Measurements from ENCODE around the gene TMPRSS6.

TMPRSS6 gene

DNA sequence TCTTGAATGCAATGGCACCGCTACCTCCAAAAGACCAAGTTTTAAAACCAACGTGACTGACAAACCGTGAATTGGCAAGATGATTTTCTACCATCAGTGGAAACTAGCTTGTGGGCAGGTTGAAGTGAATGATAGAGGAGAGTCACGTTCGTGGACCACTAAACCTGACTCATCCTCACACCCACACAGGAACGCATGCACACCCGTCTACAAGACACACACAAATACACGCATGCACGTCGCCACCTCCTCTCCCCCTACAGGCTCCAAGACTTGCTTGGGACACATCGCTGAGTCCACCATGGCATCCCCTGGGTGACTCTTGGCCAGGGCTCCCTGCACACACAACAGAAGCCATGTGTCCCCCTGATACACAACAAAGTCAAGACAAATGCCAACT, 14.4 kb downstream of the TMPRSS6 start:
- H4K20me1 ChIP-seq (ENCODE audit: control insufficient read depth, insufficient read depth, low read depth, low read length) = no peaks in the 10 kb centered on the region
- no peaks in the 10 kb centered on the region for H3K4me1 ChIP-seq (ENCODE audit: control insufficient read depth, low read length)
- no peaks in the 10 kb centered on the region for H3K36me3 ChIP-seq (ENCODE audit: control insufficient read depth, low read length)
- H3K4me3 ChIP-seq (ENCODE audit: low read length) = no peak overlapping the region
- no peaks in the 10 kb centered on the region for H3K9me2 ChIP-seq (replicated peaks; ENCODE audit: control insufficient read depth, low read length)
- no peaks in the 10 kb centered on the region for H3F3A ChIP-seq (ENCODE audit: control insufficient read depth, insufficient read depth)
- no peaks in the 10 kb centered on the region for H3K9me3 ChIP-seq (ENCODE audit: control insufficient read depth, insufficient read depth, low read length)
- H3K27me3 ChIP-seq (ENCODE audit: control insufficient read depth, low read length) = peaks cover 16% of the 10 kb centered on the region
- H3K79me2 ChIP-seq (ENCODE audit: control insufficient read depth, low read length) = no peaks in the 10 kb centered on the region
- no peak overlapping the region for H3K27ac ChIP-seq (ENCODE audit: low read depth, low read length)
- TF ChIP-seq, protein P1, sequence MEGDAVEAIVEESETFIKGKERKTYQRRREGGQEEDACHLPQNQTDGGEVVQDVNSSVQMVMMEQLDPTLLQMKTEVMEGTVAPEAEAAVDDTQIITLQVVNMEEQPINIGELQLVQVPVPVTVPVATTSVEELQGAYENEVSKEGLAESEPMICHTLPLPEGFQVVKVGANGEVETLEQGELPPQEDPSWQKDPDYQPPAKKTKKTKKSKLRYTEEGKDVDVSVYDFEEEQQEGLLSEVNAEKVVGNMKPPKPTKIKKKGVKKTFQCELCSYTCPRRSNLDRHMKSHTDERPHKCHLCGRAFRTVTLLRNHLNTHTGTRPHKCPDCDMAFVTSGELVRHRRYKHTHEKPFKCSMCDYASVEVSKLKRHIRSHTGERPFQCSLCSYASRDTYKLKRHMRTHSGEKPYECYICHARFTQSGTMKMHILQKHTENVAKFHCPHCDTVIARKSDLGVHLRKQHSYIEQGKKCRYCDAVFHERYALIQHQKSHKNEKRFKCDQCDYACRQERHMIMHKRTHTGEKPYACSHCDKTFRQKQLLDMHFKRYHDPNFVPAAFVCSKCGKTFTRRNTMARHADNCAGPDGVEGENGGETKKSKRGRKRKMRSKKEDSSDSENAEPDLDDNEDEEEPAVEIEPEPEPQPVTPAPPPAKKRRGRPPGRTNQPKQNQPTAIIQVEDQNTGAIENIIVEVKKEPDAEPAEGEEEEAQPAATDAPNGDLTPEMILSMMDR (IDR thresholded peaks at IDR 0.05; ENCODE audit: low read depth, low read length, poor library complexity, severe bottlenecking) = no peak
- TF ChIP-seq EZH2phosphoT487 (IDR thresholded peaks at IDR 0.05; ENCODE audit: borderline replicate concordance, low read length) = no peak
- H3K4me2 ChIP-seq (ENCODE audit: low read length) = no peak overlapping the region

DNA sequence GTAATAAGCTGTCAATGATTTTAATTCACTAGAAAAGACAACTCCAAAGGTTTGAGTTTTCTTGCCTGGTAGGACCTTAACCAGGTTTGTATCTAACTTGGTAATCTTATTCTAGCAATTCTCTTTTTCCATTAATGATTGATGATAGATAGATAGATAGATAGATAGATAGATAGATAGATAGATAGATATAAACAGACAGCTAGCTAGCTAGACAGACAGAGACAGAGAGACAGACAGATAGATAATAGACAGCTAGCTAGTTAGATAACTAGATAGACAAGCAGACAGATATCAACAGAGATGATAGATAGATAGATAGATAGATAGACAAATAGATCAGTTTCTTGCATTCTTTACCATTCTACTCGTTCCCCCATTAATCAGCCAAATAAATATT, 15.3 kb downstream of the TMPRSS6 start:
- Histone ChIP-seq H4K20me1 (ENCODE audit: control insufficient read depth, insufficient read depth, low read depth, low read length) (no peaks in the 10 kb centered on the region), H3K79me2 (ENCODE audit: control insufficient read depth, low read length) (no peaks in the 10 kb centered on the region), H3K4me1 (ENCODE audit: control insufficient read depth, low read length) (no peaks in the 10 kb centered on the region), H3K9me2 (replicated peaks; ENCODE audit: control insufficient read depth, low read length) (no peaks in the 10 kb centered on the region), H3K27ac (ENCODE audit: low read depth, low read length) (no peak overlapping the region), H3K9me3 (ENCODE audit: control insufficient read depth, insufficient read depth, low read length) (no peaks in the 10 kb centered on the region), H3K36me3 (ENCODE audit: control insufficient read depth, low read length) (no peaks in the 10 kb centered on the region), H3K4me3 (ENCODE audit: low read length) (no peak overlapping the region), H3F3A (ENCODE audit: control insufficient read depth, insufficient read depth) (no peaks in the 10 kb centered on the region), H3K27me3 (ENCODE audit: control insufficient read depth, low read length) (peaks cover 16% of the 10 kb centered on the region), H3K4me2 (ENCODE audit: low read length) (no peak overlapping the region)
- TF ChIP-seq, protein P1 (IDR thresholded peaks at IDR 0.05; ENCODE audit: low read depth, low read length, poor library complexity, severe bottlenecking) = no peak
- TF ChIP-seq EZH2phosphoT487 (IDR thresholded peaks at IDR 0.05; ENCODE audit: borderline replicate concordance, low read length) = no peak

DNA sequence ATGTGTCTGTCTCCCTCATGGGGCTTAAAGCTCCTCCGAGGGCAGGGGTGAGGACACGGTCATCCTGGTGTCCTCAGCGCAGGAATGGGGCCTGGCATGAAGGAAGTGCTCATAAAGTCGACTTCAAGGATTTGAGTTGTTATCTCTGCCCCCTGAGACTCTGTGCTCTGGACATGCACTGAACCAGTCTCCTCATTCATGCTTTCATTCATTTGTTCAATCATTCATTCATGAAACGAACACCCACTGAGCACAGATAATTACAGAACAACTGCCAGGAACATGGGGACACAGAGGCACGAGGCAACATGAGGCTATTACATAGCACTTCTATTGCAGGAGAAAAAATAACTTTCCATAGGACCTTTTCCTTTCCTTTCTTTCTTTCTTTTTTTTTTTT, 16.5 kb downstream of the TMPRSS6 start:
- TF ChIP-seq EZH2phosphoT487 (IDR thresholded peaks at IDR 0.05; ENCODE audit: borderline replicate concordance, low read length) = no peak
- TF ChIP-seq, protein P1 (IDR thresholded peaks at IDR 0.05; ENCODE audit: low read depth, low read length, poor library complexity, severe bottlenecking) = no peak

DNA sequence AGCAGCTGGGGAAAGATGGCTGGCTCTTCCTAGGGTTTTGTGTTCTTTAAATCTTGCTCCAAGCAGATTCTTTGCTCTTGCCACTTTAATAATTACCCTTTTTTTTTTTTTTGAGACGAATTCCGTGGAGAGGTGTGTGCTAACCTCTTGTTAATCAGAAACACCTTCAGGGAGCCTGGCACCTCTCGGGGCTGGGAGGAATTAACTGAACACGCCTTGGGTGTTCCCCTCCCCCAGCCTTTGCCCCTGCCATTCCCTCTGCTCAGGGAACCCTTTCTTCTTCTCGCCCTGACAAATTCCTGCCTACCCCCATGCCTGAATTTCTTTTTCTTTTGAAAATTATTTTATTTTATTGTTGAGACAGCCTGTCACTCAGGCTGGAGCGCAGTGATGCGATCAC, 17.5 kb downstream of the TMPRSS6 start:
- no peaks in the 10 kb centered on the region for H3K9me3 ChIP-seq (ENCODE audit: control insufficient read depth, insufficient read depth, low read length)
- no peaks in the 10 kb centered on the region for H3K9me2 ChIP-seq (replicated peaks; ENCODE audit: control insufficient read depth, low read length)
- H3K4me2 ChIP-seq (ENCODE audit: low read length) = no peak overlapping the region
- no peaks in the 10 kb centered on the region for H3K79me2 ChIP-seq (ENCODE audit: control insufficient read depth, low read length)
- no peaks in the 10 kb centered on the region for H4K20me1 ChIP-seq (ENCODE audit: control insufficient read depth, insufficient read depth, low read depth, low read length)
- H3F3A ChIP-seq (ENCODE audit: control insufficient read depth, insufficient read depth) = no peaks in the 10 kb centered on the region
- H3K4me1 ChIP-seq (ENCODE audit: control insufficient read depth, low read length) = no peaks in the 10 kb centered on the region
- H3K27me3 ChIP-seq (ENCODE audit: control insufficient read depth, low read length) = peaks cover 12% of the 10 kb centered on the region
- H3K36me3 ChIP-seq (ENCODE audit: control insufficient read depth, low read length) = no peaks in the 10 kb centered on the region
- H3K27ac ChIP-seq (ENCODE audit: low read depth, low read length) = no peak overlapping the region
- TF ChIP-seq, protein P1 (IDR thresholded peaks at IDR 0.05; ENCODE audit: low read depth, low read length, poor library complexity, severe bottlenecking) = no peak
- TF ChIP-seq EZH2phosphoT487 (IDR thresholded peaks at IDR 0.05; ENCODE audit: borderline replicate concordance, low read length) = no peak
- no peak overlapping the region for H3K4me3 ChIP-seq (ENCODE audit: low read length)

More for the DNA sequence above, 16.5 kb downstream of the TMPRSS6 start:
- H3K4me2 ChIP-seq (ENCODE audit: low read length) = no peak overlapping the region
- H3F3A ChIP-seq (ENCODE audit: control insufficient read depth, insufficient read depth) = no peaks in the 10 kb centered on the region
- H3K4me1 ChIP-seq (ENCODE audit: control insufficient read depth, low read length) = no peaks in the 10 kb centered on the region
- H3K27ac ChIP-seq (ENCODE audit: low read depth, low read length) = no peak overlapping the region
- H3K36me3 ChIP-seq (ENCODE audit: control insufficient read depth, low read length) = no peaks in the 10 kb centered on the region
- no peak overlapping the region for H3K4me3 ChIP-seq (ENCODE audit: low read length)
- no peaks in the 10 kb centered on the region for H3K79me2 ChIP-seq (ENCODE audit: control insufficient read depth, low read length)
- H3K9me3 ChIP-seq (ENCODE audit: control insufficient read depth, insufficient read depth, low read length) = no peaks in the 10 kb centered on the region
- H3K9me2 ChIP-seq (replicated peaks; ENCODE audit: control insufficient read depth, low read length) = no peaks in the 10 kb centered on the region
- H3K27me3 ChIP-seq (ENCODE audit: control insufficient read depth, low read length) = peaks cover 12% of the 10 kb centered on the region
- H4K20me1 ChIP-seq (ENCODE audit: control insufficient read depth, insufficient read depth, low read depth, low read length) = no peaks in the 10 kb centered on the region

Measured in DOHH2 (cell line).